Measurements from ENCODE around the gene KSR1.
A peak's percentile ranks its signal among the peaks of the same experiment; 100 is the strongest.
"Not testable (repeated sequence)": the region's sequence is repeated elsewhere in the genome, so short reads cannot be mapped to it uniquely, and the experiment has no call there.

The KSR1 gene

GRCh38 chr17:27649929-27650328, 193.7 kb downstream of the KSR1 start:
- H3K4me3 ChIP-seq (ENCODE audit: low read length in 2 of 2) = no peak overlapping the region
- no peak overlapping the region for H2AK5ac ChIP-seq (ENCODE audit: low read depth, low read length)
- no peaks in the 10 kb centered on the region for H3K36me3 ChIP-seq (replicated peaks in 1 of 2; ENCODE audit: control insufficient read depth in 2 of 2, insufficient read depth in 2 of 2, low read length in 2 of 2)
- no peak overlapping the region for H3K14ac ChIP-seq (ENCODE audit: low read length)
- H2BK120ac ChIP-seq (ENCODE audit: low read depth, low read length) = no peak overlapping the region
- no peak overlapping the region for H2AFZ ChIP-seq (ENCODE audit: low read length)
- peaks cover 0 to 4% of the 10 kb centered on the region in 2 donors for H3K4me1 ChIP-seq (ENCODE audit: control insufficient read depth in 2 of 2, insufficient read depth in 1 of 2, low read depth in 1 of 2, low read length in 2 of 2)
- peaks cover 0 to 3% (median 0%) of the 10 kb centered on the region in 3 experiments for H3K27me3 ChIP-seq (ENCODE audit: control insufficient read depth in 3 of 3, insufficient read depth in 3 of 3, low read depth in 1 of 3, low read length in 3 of 3)
- no peak overlapping the region for H3K4ac ChIP-seq (ENCODE audit: low read length)
- no CpG with 5 or more reads among the region's 16 CpGs for WGBS, 2 donors (ENCODE audit: extremely low coverage in 2 of 2, insufficient read length in 2 of 2, insufficient replicate concordance in 1 of 2)
- DNase-seq (ENCODE audit: low spot score) = no peak
- H2BK15ac ChIP-seq (ENCODE audit: low read length) = peak overlapping the region; percentile 6
- H3K4me2 ChIP-seq (ENCODE audit: insufficient read depth, low read length, poor library complexity, severe bottlenecking) = no peak overlapping the region
- no peak overlapping the region for H2BK12ac ChIP-seq (ENCODE audit: low read length)
- H3K18ac ChIP-seq (ENCODE audit: low read length) = no peak overlapping the region
- no peaks in the 10 kb centered on the region for H3K79me1 ChIP-seq (ENCODE audit: low read depth, low read length)
- no peak overlapping the region for H3K27ac ChIP-seq (replicated peaks; ENCODE audit: low read length)
- no peak overlapping the region for H4K8ac ChIP-seq (ENCODE audit: low read depth, low read length)
- H3K23ac ChIP-seq (ENCODE audit: low read depth, low read length, poor library complexity) = no peak overlapping the region
- H3K9me3 ChIP-seq (replicated peaks in 1 of 2; ENCODE audit: control insufficient read depth in 2 of 2, insufficient read depth in 1 of 2, low read depth in 1 of 2, low read length in 2 of 2) = no peaks in the 10 kb centered on the region
- no peak overlapping the region for H2BK5ac ChIP-seq (ENCODE audit: low read length)
- H3K9ac ChIP-seq (ENCODE audit: low read depth, low read length, poor library complexity) = no peak overlapping the region
- H4K91ac ChIP-seq (ENCODE audit: low read depth, low read length, poor library complexity) = peak overlapping the region; percentile 72

DNA sequence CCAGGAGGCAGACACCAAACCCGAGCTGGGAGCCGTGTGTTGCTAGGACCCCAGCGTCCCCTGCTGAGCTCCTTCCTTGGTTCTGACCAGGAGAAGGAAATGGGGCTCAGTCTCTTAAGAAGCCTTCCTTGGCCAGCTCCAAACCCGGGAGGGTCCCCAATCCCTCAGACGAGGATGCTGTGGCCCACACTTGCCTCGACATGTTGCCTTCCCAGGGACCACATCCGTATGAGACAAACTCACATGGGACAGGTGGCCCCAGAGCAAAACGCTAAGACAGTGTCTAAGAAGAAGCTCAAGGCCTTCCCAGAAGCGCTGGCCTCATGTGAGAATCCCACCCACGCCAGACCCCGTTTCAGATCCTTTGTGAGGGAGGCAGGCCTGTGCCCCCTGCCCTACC, 194.6 kb downstream of the KSR1 start:
- peaks cover 0 to 4% of the 10 kb centered on the region in 2 donors for H3K4me1 ChIP-seq (ENCODE audit: control insufficient read depth in 2 of 2, insufficient read depth in 1 of 2, low read depth in 1 of 2, low read length in 2 of 2)
- no peak overlapping the region for H4K8ac ChIP-seq (ENCODE audit: low read depth, low read length)
- peak overlapping the region; percentile 71 for H3K14ac ChIP-seq (ENCODE audit: low read length)
- no peak for DNase-seq (ENCODE audit: low spot score)
- peak overlapping the region; percentile 94 for H2AK5ac ChIP-seq (ENCODE audit: low read depth, low read length)
- H3K4me2 ChIP-seq (ENCODE audit: insufficient read depth, low read length, poor library complexity, severe bottlenecking) = no peak overlapping the region
- peaks cover 0 to 3% (median 0%) of the 10 kb centered on the region in 3 experiments for H3K27me3 ChIP-seq (ENCODE audit: control insufficient read depth in 3 of 3, insufficient read depth in 3 of 3, low read depth in 1 of 3, low read length in 3 of 3)
- H2BK5ac ChIP-seq (ENCODE audit: low read length) = no peak overlapping the region
- H2BK120ac ChIP-seq (ENCODE audit: low read depth, low read length) = no peak overlapping the region
- H2AFZ ChIP-seq (ENCODE audit: low read length) = peak overlapping the region; percentile 71
- no peak overlapping the region for H3K23ac ChIP-seq (ENCODE audit: low read depth, low read length, poor library complexity)
- H3K9me3 ChIP-seq (replicated peaks in 1 of 2; ENCODE audit: control insufficient read depth in 2 of 2, insufficient read depth in 1 of 2, low read depth in 1 of 2, low read length in 2 of 2) = no peaks in the 10 kb centered on the region
- peak overlapping the region; percentile 85 for H3K18ac ChIP-seq (ENCODE audit: low read length)
- H3K4me3 ChIP-seq (ENCODE audit: low read length in 2 of 2) = peak overlapping the region in 1 of 2 donors; percentile 36
- no peak overlapping the region for H3K27ac ChIP-seq (replicated peaks; ENCODE audit: low read length)
- H2BK12ac ChIP-seq (ENCODE audit: low read length) = no peak overlapping the region
- H2BK15ac ChIP-seq (ENCODE audit: low read length) = peak overlapping the region; percentile 97
- H3K4ac ChIP-seq (ENCODE audit: low read length) = peak overlapping the region; percentile 26
- no peak overlapping the region for H4K91ac ChIP-seq (ENCODE audit: low read depth, low read length, poor library complexity)
- WGBS, 2 donors (ENCODE audit: extremely low coverage in 2 of 2, insufficient read length in 2 of 2, insufficient replicate concordance in 1 of 2) = no CpG with 5 or more reads among the region's 11 CpGs
- no peaks in the 10 kb centered on the region for H3K36me3 ChIP-seq (replicated peaks in 1 of 2; ENCODE audit: control insufficient read depth in 2 of 2, insufficient read depth in 2 of 2, low read length in 2 of 2)
- no peaks in the 10 kb centered on the region for H3K79me1 ChIP-seq (ENCODE audit: low read depth, low read length)
- H3K9ac ChIP-seq (ENCODE audit: low read depth, low read length, poor library complexity) = peak overlapping the region; percentile 12

- peaks cover 0 to 3% (median 0%) of the 10 kb centered on the region in 3 experiments for H3K27me3 ChIP-seq (ENCODE audit: control insufficient read depth in 3 of 3, insufficient read depth in 3 of 3, low read depth in 1 of 3, low read length in 3 of 3)
- no peak overlapping the region for H3K9ac ChIP-seq (ENCODE audit: low read depth, low read length, poor library complexity)
- peak overlapping the region; percentile 71 for H2AFZ ChIP-seq (ENCODE audit: low read length)
- H4K91ac ChIP-seq (ENCODE audit: low read depth, low read length, poor library complexity) = no peak overlapping the region
- H3K4ac ChIP-seq (ENCODE audit: low read length) = no peak overlapping the region
- peak; percentile 47 for DNase-seq (ENCODE audit: low spot score)
- no peaks in the 10 kb centered on the region for H3K9me3 ChIP-seq (replicated peaks in 1 of 2; ENCODE audit: control insufficient read depth in 2 of 2, insufficient read depth in 1 of 2, low read depth in 1 of 2, low read length in 2 of 2)
- H2BK15ac ChIP-seq (ENCODE audit: low read length) = no peak overlapping the region
- H2BK120ac ChIP-seq (ENCODE audit: low read depth, low read length) = no peak overlapping the region
- no peak overlapping the region for H2BK5ac ChIP-seq (ENCODE audit: low read length)
- H2AK5ac ChIP-seq (ENCODE audit: low read depth, low read length) = no peak overlapping the region
- no peaks in the 10 kb centered on the region for H3K36me3 ChIP-seq (replicated peaks in 1 of 2; ENCODE audit: control insufficient read depth in 2 of 2, insufficient read depth in 2 of 2, low read length in 2 of 2)
- H3K23ac ChIP-seq (ENCODE audit: low read depth, low read length, poor library complexity) = no peak overlapping the region
- no peak overlapping the region for H3K4me2 ChIP-seq (ENCODE audit: insufficient read depth, low read length, poor library complexity, severe bottlenecking)
- no peaks in the 10 kb centered on the region for H3K79me1 ChIP-seq (ENCODE audit: low read depth, low read length)
- no peak overlapping the region for H3K14ac ChIP-seq (ENCODE audit: low read length)
- H3K4me3 ChIP-seq (ENCODE audit: low read length in 2 of 2) = no peak overlapping the region
- peaks cover 0 to 4% of the 10 kb centered on the region in 2 donors for H3K4me1 ChIP-seq (ENCODE audit: control insufficient read depth in 2 of 2, insufficient read depth in 1 of 2, low read depth in 1 of 2, low read length in 2 of 2)
- no CpG with 5 or more reads among the region's 16 CpGs for WGBS, 2 donors (ENCODE audit: extremely low coverage in 2 of 2, insufficient read length in 2 of 2, insufficient replicate concordance in 1 of 2)
- no peak overlapping the region for H2BK12ac ChIP-seq (ENCODE audit: low read length)
- H3K18ac ChIP-seq (ENCODE audit: low read length) = no peak overlapping the region
- no peak overlapping the region for H4K8ac ChIP-seq (ENCODE audit: low read depth, low read length)
- no peak overlapping the region for H3K27ac ChIP-seq (replicated peaks; ENCODE audit: low read length)
Observed at GRCh38 chr17:27651411-27652345, 195.4 kb downstream of the KSR1 start.

- H4K8ac ChIP-seq (ENCODE audit: low read depth, low read length) = peak overlapping the region; percentile 6
- H3K4me1 ChIP-seq (ENCODE audit: control insufficient read depth in 2 of 2, insufficient read depth in 1 of 2, low read depth in 1 of 2, low read length in 2 of 2); H3K27ac ChIP-seq (replicated peaks; ENCODE audit: low read length); H3K79me1 ChIP-seq (ENCODE audit: low read depth, low read length); H2BK5ac ChIP-seq (ENCODE audit: low read length); H4K91ac ChIP-seq (ENCODE audit: low read depth, low read length, poor library complexity); H3K4me2 ChIP-seq (ENCODE audit: insufficient read depth, low read length, poor library complexity, severe bottlenecking); H2BK15ac ChIP-seq (ENCODE audit: low read length); H3K14ac ChIP-seq (ENCODE audit: low read length); H3K4me3 ChIP-seq (ENCODE audit: low read length in 2 of 2); H3K23ac ChIP-seq (ENCODE audit: low read depth, low read length, poor library complexity); DNase-seq (ENCODE audit: low spot score); H2BK12ac ChIP-seq (ENCODE audit: low read length); H3K9ac ChIP-seq (ENCODE audit: low read depth, low read length, poor library complexity); H2AFZ ChIP-seq (ENCODE audit: low read length); H3K18ac ChIP-seq (ENCODE audit: low read length); H2BK120ac ChIP-seq (ENCODE audit: low read depth, low read length); H3K4ac ChIP-seq (ENCODE audit: low read length); H3K9me3 ChIP-seq (replicated peaks in 1 of 2; ENCODE audit: control insufficient read depth in 2 of 2, insufficient read depth in 1 of 2, low read depth in 1 of 2, low read length in 2 of 2); H3K27me3 ChIP-seq (ENCODE audit: control insufficient read depth in 3 of 3, insufficient read depth in 3 of 3, low read depth in 1 of 3, low read length in 3 of 3); H2AK5ac ChIP-seq (ENCODE audit: low read depth, low read length); H3K36me3 ChIP-seq (replicated peaks in 1 of 2; ENCODE audit: control insufficient read depth in 2 of 2, insufficient read depth in 2 of 2, low read length in 2 of 2): not testable (repeated sequence)
- no CpG with 5 or more reads among the region's 9 CpGs for WGBS, 2 donors (ENCODE audit: extremely low coverage in 2 of 2, insufficient read length in 2 of 2, insufficient replicate concordance in 1 of 2)
Observed at GRCh38 chr17:27653449-27653971, 197.3 kb downstream of the KSR1 start.
